IMR-90 (cell line): ENCODE results near the gene BRF1. TPM values are rescaled to one million over a fixed set of nuclear protein-coding genes. Genes with fewer than 3 reads are reported as not detected.
A peak's percentile ranks its signal among the peaks of the same experiment; 100 is the strongest.

Experiments used
- ATAC-seq: fragments of 200-7000 bp; cut with Tn5 transposase; 2 replicates; pipeline ENCODE4 v1.9.1; 2020; ENCODE audit warnings: low read depth, mild to moderate bottlenecking, moderate library complexity
- BruUV-seq: library from RNA; stranded (reverse); fragments of 400-500 nt; replicated peaks from 2 replicates; lab custom pipeline; 2021; lab: Mats Ljungman, UMichigan
- CTCF ChIA-PET: fragments of 300-600 bp; formaldehyde crosslinking; extraction: SDS; loops from one replicate; lab custom pipeline; 2021; ENCODE audit warnings: antibody characterized with exemption; lab: Yijun Ruan, JAX
- POLR2A ChIA-PET: fragments of 300-600 bp; sonication (Branson Sonifier 250); formaldehyde crosslinking; loops from one replicate; lab custom pipeline; 2022; ENCODE audit warnings: antibody characterized with exemption; ENCODE audit not compliant: unreplicated experiment; lab: Charles Lee
- DNase-seq: peaks from one replicate; pipeline ENCODE4 v3.0.0; 2013
- H2AFZ ChIP-seq: replicated peaks from 2 replicates; pipeline ENCODE3; 2013; ENCODE audit warnings: low read length, mild to moderate bottlenecking; ENCODE audit not compliant: poor library complexity
- H2AK5ac ChIP-seq: 2 replicates; pipeline ENCODE4 v1.6.1; 2013; ENCODE audit warnings: low read depth, low read length, inconsistent platforms
- H2AK9ac ChIP-seq: replicated peaks from 2 replicates; pipeline ENCODE3; 2013; ENCODE audit warnings: mild to moderate bottlenecking, low read depth, low read length, moderate library complexity; ENCODE audit not compliant: poor library complexity
- H2BK120ac ChIP-seq: 2 replicates; pipeline ENCODE4 v1.6.1; 2013; ENCODE audit warnings: low read depth, low read length, inconsistent platforms
- H2BK15ac ChIP-seq: 3 replicates; pipeline ENCODE4 v1.6.1; 2013; ENCODE audit warnings: low read depth, low read length, inconsistent platforms
- H2BK20ac ChIP-seq: 2 replicates; pipeline ENCODE4 v1.6.1; 2013; ENCODE audit warnings: low read depth, mild to moderate bottlenecking, inconsistent platforms, low read length, moderate library complexity
- H2BK5ac ChIP-seq: 2 replicates; pipeline ENCODE4 v1.6.1; 2013; ENCODE audit warnings: mild to moderate bottlenecking, low read depth, low read length, inconsistent platforms; ENCODE audit not compliant: poor library complexity, severe bottlenecking
- H3K14ac ChIP-seq: replicated peaks from 2 replicates; pipeline ENCODE4 v1.6.1; 2013; ENCODE audit warnings: low read depth, low read length, inconsistent platforms
- H3K18ac ChIP-seq: 2 replicates; pipeline ENCODE4 v1.6.1; 2013; ENCODE audit warnings: low read depth, low read length, control low read depth
- H3K23ac ChIP-seq: 2 replicates; pipeline ENCODE4 v1.6.1; 2013; ENCODE audit warnings: low read depth, low read length, inconsistent platforms
- H3K27ac ChIP-seq: 2 replicates; pipeline ENCODE4 v1.5.1; 2013; ENCODE audit warnings: mild to moderate bottlenecking, control low read depth, low read length; ENCODE audit not compliant: insufficient read depth
- H3K27me3 ChIP-seq: 2 replicates; pipeline ENCODE4 v1.6.1; 2013; ENCODE audit warnings: low read length; ENCODE audit not compliant: control insufficient read depth, insufficient read depth
- H3K36me3 ChIP-seq: 2 replicates; pipeline ENCODE4 v1.6.1; 2013; ENCODE audit warnings: low read length, mixed read lengths; ENCODE audit not compliant: control insufficient read depth, insufficient read depth
- H3K4ac ChIP-seq: 2 replicates; pipeline ENCODE4 v1.6.1; 2013; ENCODE audit warnings: low read depth, low read length, inconsistent platforms
- H3K4me1 ChIP-seq: 2 replicates; pipeline ENCODE4 v1.6.1; 2013; ENCODE audit warnings: low read length, mixed read lengths; ENCODE audit not compliant: control insufficient read depth, insufficient read depth
- H3K4me2 ChIP-seq: 2 replicates; pipeline ENCODE4 v1.6.1; 2013; ENCODE audit warnings: low read depth, mild to moderate bottlenecking, control low read depth, low read length, moderate library complexity
- H3K4me3 ChIP-seq: 2 replicates; pipeline ENCODE4 v1.5.1; 2013; ENCODE audit warnings: low read depth, mild to moderate bottlenecking, control low read depth, low read length, moderate library complexity; ENCODE audit not compliant: insufficient read depth
- H3K56ac ChIP-seq: 2 replicates; pipeline ENCODE4 v1.6.1; 2013; ENCODE audit warnings: low read length, inconsistent platforms; ENCODE audit not compliant: insufficient read depth; ENCODE audit errors: extremely low read depth
- H3K79me1 ChIP-seq, 2 experiments: 2 replicates each; pipeline ENCODE4 v1.6.1; 2013; ENCODE audit warnings: low read length in 2 of 2, inconsistent platforms in 1 of 2, low read depth in 1 of 2
- H3K9ac ChIP-seq: 2 replicates; pipeline ENCODE4 v1.6.1; 2013; ENCODE audit warnings: low read depth, low read length, control low read depth
- H3K9me1 ChIP-seq: 2 replicates; pipeline ENCODE4 v1.6.1; 2013; ENCODE audit warnings: low read length, inconsistent platforms; ENCODE audit not compliant: insufficient read depth
- H3K9me3 ChIP-seq: 2 replicates; pipeline ENCODE4 v1.6.1; 2013; ENCODE audit warnings: low read length; ENCODE audit not compliant: control insufficient read depth, insufficient read depth
- H4K20me1 ChIP-seq: 2 replicates; pipeline ENCODE4 v1.6.1; 2013; ENCODE audit warnings: low read length, inconsistent platforms; ENCODE audit not compliant: insufficient read depth
- H4K5ac ChIP-seq: 2 replicates; pipeline ENCODE4 v1.6.1; 2013; ENCODE audit warnings: mild to moderate bottlenecking, low read depth, low read length, control low read depth
- H4K8ac ChIP-seq, 2 experiments: 2 replicates each; pipeline ENCODE4 v1.6.1; 2013; ENCODE audit warnings: low read depth in 2 of 2, low read length in 2 of 2, control low read depth in 1 of 2, inconsistent platforms in 1 of 2
- H4K91ac ChIP-seq: 2 replicates; pipeline ENCODE4 v1.6.1; 2013; ENCODE audit warnings: low read depth, low read length, inconsistent platforms; ENCODE audit not compliant: insufficient read depth
- BHLHE40 ChIP-seq: fragments of 150-350 bp; IDR thresholded peaks from 2 replicates; pipeline ENCODE4 v1.6.1; 2016; ENCODE audit warnings: mild to moderate bottlenecking, low read depth, low read length
- MAZ ChIP-seq: IDR thresholded peaks from 2 replicates; pipeline ENCODE4 v1.6.1; 2012; ENCODE audit warnings: low read depth, mild to moderate bottlenecking, low read length, improper control_type of control experiment, moderate library complexity, borderline replicate concordance
- POLR2A ChIP-seq: IDR thresholded peaks from 2 replicates; pipeline ENCODE4 v1.6.1; 2012; ENCODE audit warnings: mild to moderate bottlenecking, low read depth, low read length
- WGBS, 2 experiments: methylation state at CpG; one replicate each; pipeline versions ENCODE4 v1.1.5 to v1.1.7; 2013; ENCODE audit warnings: missing lambda C conversion rate in 2 of 2; ENCODE audit not compliant: insufficient read length in 1 of 2; ENCODE audit errors: extremely low coverage in 2 of 2; 5-methylcytosine and 5-hydroxymethylcytosine counted together
- dilution Hi-C: fragments of 300-500 bp; cut with HindIII; formaldehyde crosslinking; loops from one replicate; pipeline ENCODE4 v1.14.3; 2018; ENCODE audit warnings: low sequenced_read_pairs; ENCODE audit not compliant: unreplicated experiment
- in situ Hi-C: fragments of 300-500 bp; cut with MboI; formaldehyde crosslinking; loops from 3 replicates; pipeline ENCODE4 v1.14.3; 2019; ENCODE audit warnings: low sequenced_read_pairs, inconsistent platforms, mixed read lengths
- intact Hi-C: fragments of 100-400 bp; cut with micrococcal nuclease; formaldehyde crosslinking; loops from 2 replicates; pipeline ENCODE4 v1.10.0; 2022
- polyA plus RNA-seq, 3 experiments: library from polyadenylated mRNA; depleted of rRNA; stranded (reverse); fragments of >200 nt; gene quantifications; 2 replicates each; pipeline ENCODE4 v1.2.3, GENCODE V29; 2012; ENCODE audit warnings: low replicate concordance in 1 of 3
- total RNA-seq: library from RNA; depleted of rRNA; stranded (reverse); fragments of >200 nt; gene quantifications from 2 replicates; pipeline ENCODE4 v1.2.3, GENCODE V29; 2012
- TF ChIP-seq, protein P1 (sequence below): fragments of 150-350 bp; IDR thresholded peaks from 2 replicates; pipeline ENCODE4 v1.6.1; 2016; ENCODE audit warnings: low read depth, mild to moderate bottlenecking, low read length, moderate library complexity, borderline replicate concordance

Gene BRF1
- total and polyA plus RNA-seq, 2 of the 4 experiments (the other 2 are of a cell fraction) = 12.4 to 16.7 TPM

DNA sequence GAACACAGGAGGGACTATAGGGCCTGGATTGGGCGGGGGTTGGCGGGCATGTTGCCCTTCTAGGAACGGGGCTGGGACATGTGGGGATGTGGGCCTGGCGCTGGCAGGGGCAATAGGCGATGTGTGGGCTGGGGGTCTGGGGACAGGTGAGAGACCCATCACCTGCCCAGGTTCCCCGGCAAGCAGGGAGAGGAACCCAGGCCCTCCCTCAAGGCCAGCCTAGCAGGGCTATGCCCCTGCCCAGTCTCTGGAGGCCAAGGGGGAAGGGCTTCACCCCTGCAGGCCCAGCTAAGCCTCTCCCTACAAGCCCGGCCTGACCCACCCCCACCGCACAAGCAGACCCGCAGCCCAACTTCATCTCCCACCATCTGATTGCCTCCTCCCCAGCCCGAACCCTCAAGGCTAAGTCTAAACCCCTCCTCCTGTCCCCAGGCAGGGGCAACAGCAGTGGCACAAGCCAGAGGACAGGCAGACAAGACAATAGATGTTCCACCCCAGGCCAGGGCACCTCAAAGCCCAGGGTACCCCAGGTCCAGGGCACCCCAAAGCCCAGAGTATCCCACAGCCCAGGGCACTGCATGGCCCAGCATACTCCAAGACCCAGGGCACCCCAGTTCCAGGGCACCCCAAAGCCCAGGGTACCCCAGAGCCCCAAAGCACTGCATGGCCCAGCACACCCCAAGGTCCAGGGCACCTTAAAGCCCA lies 138.7 kb downstream of the BRF1 start:
- H3K9me1 ChIP-seq = no peaks in the 10 kb centered on the region
- intact Hi-C loops = no loop called here
- H4K20me1 ChIP-seq = no peaks in the 10 kb centered on the region
- no peaks in the 10 kb centered on the region for H3K79me1 ChIP-seq
- WGBS, 2 experiments = 64% methylated on average over 3 of the region's 10 CpGs; no CpG with 5 or more reads in 1 of the 2 experiments
- no peak overlapping the region for H3K9ac ChIP-seq
- TF ChIP-seq POLR2A (no peak), MAZ (no peak), BHLHE40 (no peak)
- TF ChIP-seq, protein P1, sequence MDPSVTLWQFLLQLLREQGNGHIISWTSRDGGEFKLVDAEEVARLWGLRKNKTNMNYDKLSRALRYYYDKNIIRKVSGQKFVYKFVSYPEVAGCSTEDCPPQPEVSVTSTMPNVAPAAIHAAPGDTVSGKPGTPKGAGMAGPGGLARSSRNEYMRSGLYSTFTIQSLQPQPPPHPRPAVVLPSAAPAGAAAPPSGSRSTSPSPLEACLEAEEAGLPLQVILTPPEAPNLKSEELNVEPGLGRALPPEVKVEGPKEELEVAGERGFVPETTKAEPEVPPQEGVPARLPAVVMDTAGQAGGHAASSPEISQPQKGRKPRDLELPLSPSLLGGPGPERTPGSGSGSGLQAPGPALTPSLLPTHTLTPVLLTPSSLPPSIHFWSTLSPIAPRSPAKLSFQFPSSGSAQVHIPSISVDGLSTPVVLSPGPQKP = no peak
- CTCF ChIA-PET = no interaction called here
- in situ Hi-C loops = no loop called here
- H3K14ac ChIP-seq = no peak overlapping the region
- H2BK20ac ChIP-seq = no peak overlapping the region
- no peak overlapping the region for H3K4me3 ChIP-seq
- no peaks in the 10 kb centered on the region for H3K36me3 ChIP-seq
- no peak overlapping the region for H3K4ac ChIP-seq
- no peak overlapping the region for H3K27ac ChIP-seq
- H2BK5ac ChIP-seq = no peak overlapping the region
- DNase-seq (no peak), ATAC-seq (no peak)
- H3K56ac ChIP-seq = no peak overlapping the region
- no peak overlapping the region for H2AK9ac ChIP-seq
- no peak overlapping the region for H4K8ac ChIP-seq
- no peak overlapping the region for H4K91ac ChIP-seq
- H3K4me2 ChIP-seq = no peak overlapping the region
- peak overlapping the region; percentile 61 for H2AFZ ChIP-seq
- no peak overlapping the region for H2BK120ac ChIP-seq
- BruUV-seq = no TSS peak
- no peak overlapping the region for H2AK5ac ChIP-seq
- H3K27me3 ChIP-seq = peaks cover 15% of the 10 kb centered on the region
- H4K5ac ChIP-seq = no peak overlapping the region
- no peak overlapping the region for H2BK15ac ChIP-seq
- POLR2A ChIA-PET = no interaction called here
- H3K18ac ChIP-seq = no peak overlapping the region
- no peak overlapping the region for H3K23ac ChIP-seq
- H3K4me1 ChIP-seq = no peaks in the 10 kb centered on the region
- dilution Hi-C loops = no loop called here
- no peaks in the 10 kb centered on the region for H3K9me3 ChIP-seq
